HG02938 (cell line): ENCODE results near the gene RABGAP1.

Experiments
- ATAC-seq: cut with Tn5 transposase; IDR thresholded peaks from one replicate; pipeline ENCODE4 v1.9.1; 2021; ENCODE audit warnings: mild to moderate bottlenecking, moderate library complexity; ENCODE audit not compliant: unreplicated experiment

The RABGAP1 gene

DNA sequence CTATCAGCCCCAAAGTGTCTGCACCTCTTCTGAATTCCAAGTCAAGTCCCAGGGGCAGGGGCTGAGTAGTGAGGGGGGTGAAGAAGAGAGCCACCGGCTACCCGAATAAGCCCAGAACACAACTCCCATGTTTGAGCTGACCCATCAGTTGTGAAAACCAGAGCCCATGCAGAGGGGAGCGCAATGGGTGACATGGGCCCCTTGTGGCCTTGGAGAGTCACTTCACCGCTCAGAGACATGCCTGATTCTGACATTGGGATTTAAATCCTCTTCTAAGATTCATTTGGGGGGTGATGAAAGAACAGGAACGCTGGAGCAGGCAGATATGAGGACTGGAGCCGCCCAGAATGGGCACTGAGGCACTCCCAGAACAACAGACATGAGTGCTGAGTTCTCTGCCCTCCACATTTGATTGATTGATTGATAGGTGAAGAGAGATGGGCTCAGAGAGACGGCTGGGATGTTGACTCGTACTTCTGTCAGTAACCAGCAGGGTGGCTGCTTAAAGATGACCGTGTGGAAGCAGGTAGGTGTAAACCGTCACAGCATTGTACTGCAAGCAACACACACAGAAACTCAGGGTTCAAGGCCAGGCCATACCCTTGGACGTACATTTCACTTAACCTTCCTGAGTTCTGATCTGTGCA, 166.9 kb downstream of the RABGAP1 start:
- ATAC-seq: no peak

DNA sequence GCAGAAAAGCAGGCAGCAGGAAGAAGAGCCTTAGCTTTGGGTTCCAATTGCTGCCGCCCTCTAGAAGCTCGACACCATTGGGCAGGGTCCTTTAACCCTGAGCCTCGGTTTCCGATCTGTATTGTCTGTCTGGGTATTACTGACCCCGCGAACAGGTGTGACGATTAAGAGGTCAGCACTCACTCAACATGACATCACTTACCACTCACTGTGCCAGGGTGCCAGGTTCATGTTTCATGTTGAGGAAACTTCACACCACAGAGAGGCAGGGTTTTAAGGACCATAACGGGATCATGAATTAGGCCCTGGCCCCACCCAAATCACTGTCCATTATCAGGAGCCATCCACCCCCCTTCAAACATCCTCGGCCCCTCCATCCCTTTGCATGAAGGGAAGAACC, 168.2 kb downstream of the RABGAP1 start:
- no peak for ATAC-seq

DNA sequence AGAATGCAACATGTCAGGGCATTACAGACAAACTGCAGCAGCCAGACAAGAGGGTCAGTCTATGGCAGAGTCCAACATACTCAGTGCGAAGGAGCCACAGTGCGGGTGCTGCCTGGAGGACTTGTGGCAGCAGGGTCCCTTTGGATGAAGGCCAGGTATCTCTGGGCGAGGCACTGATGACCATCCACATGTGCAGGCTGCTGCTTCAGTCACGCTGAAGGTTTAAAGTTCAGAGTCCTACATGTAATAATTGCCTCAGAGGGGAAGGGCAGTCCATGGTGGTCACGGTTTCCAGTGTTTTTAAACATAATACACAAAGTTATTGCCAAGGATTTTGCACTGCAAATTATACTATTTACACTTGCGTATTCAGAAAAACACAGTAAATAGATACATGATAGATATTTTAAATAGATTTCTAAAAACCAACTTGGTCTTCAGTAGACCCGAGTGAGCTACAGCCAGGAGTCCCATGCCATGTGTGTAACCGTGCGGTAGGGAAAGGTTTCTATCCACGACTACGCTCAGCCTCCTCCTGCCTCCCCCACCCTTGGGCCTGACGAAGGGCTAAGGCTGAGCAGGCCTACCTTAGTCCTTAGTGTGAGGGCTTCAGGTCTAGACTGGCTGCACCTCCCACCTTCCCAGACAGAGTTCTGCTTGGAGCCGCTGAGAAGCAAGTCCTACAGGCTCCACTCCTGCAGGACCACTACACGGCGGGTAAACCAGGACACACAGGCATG, 168.9 kb downstream of the RABGAP1 start:
- ATAC-seq: no peak

DNA sequence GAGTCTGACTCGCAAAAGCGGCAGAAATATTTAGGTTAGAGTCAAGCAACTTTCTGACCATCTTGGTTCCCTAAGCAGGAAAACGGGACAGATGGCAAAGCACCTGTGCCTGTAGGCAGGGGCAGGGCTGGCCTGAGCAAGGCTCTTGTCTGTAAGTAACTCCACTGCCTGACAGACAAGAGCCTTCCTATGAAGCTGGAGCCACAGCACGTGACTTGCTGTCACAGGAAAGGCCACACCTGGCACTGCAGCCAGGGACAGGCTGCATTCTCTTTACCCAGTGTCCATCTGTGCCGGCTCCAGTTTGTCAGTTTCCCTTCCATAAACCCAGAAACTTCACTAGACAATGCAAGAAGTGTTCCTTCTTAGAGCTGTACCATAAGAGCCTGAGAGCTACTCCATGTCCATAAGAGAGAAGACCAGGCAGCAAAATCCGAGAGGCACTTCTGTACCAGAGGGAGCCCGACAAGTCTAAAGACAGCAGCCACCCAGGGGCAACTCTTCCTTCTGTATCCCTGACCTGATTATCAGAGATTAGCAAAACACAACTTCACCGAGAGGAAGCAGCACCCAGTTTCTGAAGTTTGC, 170.7 kb downstream of the RABGAP1 start:
- ATAC-seq: no peak

DNA sequence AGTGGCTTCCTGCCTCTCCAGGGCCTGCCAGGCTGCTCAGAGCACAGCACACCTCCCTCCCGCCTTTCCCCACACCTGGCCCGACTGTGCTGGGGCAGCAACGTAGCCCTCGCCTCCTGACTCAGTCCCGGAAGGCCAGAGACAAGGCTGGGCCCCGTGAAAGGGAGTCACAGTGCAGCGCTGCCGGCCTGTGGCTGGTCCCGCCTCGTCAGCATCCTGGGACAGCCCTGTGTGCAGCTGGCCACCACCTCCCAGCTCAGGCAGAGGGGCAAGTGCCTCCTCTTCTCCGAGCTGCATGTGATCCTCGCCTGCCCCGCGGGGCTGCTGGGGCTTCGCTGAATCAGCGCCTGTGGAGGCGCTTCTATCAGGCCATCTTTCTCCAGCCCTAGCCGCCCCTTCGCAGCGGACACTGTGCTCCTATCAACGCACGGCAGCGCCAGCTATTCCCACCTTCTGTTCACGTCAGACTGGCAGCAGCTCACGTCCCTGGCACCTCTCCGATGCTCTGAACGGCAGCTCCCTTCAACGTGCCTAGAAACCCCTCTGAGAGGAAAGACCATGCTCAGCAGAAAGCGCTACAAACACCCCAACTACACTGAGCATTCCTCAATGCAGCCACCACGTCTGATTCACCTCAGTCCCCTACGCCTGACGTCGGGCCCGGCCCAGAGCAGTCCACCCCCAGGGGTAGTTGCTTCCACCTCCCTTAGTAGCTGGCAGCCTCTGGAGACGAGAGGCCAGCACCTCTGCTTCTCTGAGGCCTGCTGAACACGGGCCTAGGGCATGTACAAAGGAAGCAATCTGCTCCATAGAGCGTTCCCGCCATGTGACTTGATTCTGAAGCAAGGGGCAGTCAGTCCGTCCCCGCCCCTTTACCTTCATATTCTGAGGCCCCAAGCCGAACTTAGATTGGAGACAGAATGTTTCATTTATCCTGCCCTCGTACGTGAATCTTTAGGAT, 171.5 kb downstream of the RABGAP1 start:
- ATAC-seq: no peak

DNA sequence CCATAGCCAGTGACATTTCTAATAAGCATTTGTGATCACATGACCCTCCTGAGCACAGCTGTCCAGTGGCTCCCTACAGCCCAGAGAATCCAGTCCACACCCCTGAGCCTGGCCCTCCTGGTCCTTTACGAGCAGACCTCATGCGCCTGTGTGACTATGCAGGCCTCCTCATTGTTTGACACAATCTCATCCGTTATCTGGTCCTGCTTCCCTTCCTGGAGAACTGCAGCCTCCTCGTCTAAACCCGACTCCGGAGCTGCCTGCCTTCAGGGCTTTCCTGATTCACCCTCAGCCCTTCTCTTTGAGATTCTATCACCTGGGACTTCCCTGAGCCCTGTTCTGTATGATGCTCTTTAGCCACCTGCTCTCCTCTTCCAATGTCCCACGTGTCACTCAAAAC, 172.4 kb downstream of the RABGAP1 start:
- ATAC-seq: no peak

DNA sequence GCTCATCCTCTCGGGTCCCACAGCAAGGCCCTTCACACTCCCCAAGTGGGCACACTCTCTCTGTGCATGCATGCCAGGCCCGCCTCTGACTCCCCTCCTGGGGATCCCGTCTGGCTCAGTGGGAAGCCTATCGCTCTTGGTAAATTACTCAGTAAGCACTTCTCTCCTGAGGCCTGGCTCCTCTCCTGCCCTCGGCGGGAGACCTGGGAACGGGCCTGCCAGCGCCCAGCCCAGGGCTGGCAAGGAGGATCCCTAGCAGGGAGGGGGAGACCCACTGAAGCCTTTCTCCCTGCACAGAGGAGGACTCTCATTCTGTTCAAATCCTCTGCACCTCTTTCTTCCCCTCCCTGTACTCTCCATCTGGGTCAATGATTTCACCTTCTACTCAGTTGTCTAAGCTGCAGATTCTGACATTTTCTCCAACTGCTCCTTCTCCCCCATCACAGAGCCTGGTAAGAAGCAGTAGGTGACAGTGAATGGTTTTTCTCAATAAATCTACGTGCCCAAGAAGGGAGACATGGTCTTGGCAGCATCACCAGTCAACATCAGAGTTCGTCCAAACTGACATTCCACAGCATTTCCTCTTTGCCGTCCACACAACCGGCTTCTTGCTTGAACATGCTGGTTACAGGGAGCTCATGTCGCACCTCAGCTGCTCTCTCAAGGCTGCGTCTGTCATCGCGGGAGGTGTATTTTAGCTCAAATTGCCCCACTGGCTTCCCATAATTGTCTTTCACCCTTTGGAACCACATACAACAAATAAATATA, 174.5 kb downstream of the RABGAP1 start:
- no peak for ATAC-seq

DNA sequence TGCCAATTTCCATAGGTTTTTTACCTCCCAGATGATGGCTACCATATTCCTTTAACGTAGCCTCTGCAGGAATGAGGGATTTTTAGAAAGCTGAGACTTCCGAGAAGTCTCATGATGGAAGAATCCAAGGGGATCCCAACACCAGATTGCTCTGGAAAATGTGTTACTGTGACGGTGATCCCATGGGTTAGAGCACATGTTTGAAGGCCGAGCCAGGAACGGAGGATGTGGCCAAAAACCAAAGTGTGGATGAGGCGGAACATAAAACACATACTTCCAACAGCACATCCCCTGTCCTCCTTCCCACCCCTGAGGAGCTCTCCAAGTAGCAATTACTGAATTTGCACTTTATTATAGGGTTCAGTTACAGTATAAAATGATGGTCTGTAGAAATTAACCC, 175.2 kb downstream of the RABGAP1 start:
- ATAC-seq: no peak

DNA sequence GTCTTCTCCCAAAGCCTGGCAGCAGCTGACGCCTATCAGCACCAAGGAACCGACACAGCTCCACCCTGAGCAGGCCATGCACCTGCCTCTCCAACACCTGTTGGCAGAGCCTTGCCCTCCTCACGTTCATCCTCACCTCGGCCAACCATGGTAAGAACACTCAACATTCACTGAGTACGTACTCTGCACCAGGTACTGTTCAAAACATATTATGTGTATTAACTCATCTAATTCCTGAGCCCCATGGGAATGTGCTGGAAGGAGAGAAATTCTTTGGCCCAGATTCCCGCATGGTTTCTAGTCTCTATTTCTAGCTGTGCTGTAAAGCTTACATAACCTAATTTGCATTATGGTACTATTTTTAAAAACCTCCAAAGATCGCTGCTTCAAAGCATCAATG, 178.7 kb downstream of the RABGAP1 start:
- ATAC-seq: no peak

DNA sequence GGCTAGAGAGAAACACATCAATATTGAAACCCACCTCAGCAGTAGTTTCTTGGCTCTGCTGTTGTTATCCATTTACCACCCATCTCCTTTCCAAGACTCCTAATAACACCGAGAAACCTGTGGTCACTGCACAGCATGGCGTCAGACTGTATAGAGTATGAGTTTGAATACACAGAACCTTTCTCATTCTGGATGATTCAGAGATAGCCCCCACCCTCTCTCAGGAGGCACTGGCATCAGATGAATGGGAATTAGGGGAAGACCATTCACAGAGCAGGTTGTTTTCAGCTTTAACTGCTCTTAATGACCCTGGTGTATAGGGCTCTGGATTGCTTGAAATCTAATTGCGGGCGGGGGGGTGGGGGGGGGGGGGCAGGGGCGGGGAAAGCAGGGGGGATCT, 179.3 kb downstream of the RABGAP1 start:
- no peak for ATAC-seq

DNA sequence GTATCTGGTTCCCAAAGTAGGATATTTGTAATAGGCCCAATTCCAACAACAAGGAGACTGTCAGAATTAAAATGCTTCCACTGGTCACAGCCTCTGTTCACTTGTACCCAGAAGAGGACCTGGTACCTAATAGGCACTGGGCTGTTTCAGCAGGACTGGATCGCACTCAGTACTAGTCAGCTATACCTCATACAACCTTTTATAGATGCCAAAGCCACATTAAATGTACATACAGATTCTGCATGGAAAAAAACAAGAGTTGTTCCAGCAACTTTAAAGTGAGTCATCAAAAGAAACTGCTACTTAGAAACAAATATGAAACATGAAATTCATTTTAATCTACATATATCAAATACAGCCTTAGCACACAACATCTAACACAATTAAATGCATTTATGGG, 180.1 kb downstream of the RABGAP1 start:
- no peak for ATAC-seq

DNA sequence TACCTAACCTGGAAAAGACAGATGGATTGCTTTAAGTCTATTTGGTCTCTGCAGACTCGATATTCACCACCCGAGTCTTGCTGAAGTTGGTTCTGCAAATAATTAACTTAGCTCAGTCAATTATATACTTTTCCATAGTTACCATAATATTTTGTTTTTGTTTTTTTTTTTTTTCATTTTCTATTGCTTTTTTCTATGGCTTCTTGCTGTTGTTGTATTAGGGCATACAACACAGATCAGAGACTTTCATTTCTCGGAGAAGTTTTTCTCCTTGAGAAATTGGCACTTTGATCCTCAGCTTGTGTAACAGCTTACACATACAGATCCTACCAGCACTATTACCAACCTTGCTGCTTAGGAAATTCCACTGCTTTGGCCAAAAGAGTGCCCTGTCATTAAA, 180.6 kb downstream of the RABGAP1 start:
- no peak for ATAC-seq

DNA sequence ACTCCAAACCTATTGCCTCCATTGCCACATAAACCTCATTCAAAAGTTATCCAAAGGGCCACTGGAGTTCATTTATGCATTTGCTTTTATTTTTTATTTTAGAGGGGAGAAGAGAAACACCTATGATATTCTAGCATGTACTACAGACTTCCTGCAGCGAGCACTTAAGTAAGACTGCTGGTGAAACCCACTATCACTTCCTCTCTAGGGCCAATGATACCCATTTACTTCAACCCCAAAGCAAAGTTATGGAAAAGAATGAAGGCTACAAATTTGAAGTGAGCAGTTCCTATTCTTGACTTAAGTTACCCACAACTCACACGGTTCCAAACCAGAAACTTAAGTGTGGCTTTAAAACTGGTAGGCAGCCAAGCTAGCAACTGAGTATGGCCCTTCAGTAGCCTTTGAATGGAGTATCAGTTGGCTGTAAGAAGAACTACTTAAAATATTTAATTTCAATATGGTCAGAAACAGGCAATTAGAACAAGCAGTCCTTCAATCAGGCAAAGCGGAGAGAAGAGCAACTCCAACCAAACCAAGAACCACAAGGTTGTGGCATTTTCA, 186.8 kb downstream of the RABGAP1 start:
- no peak for ATAC-seq

DNA sequence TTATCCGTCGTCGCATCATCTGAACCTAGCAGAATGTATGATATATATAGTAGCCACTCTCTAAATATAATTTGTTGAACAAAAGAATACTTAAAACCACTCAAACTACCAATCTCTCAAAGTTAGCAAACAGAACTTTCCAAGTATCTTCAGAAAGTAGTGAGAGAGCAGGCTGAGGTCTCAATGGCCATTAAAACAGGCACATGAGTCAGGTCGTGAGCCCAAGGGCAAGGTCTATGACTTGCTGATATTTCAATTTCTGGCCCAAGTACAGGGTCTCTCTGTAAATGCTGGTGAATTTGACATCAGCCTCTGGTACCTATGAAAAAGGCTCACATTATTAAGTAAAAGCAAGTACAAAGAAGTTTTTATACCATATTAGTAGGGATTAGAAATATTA, 187.8 kb downstream of the RABGAP1 start:
- ATAC-seq: no peak

DNA sequence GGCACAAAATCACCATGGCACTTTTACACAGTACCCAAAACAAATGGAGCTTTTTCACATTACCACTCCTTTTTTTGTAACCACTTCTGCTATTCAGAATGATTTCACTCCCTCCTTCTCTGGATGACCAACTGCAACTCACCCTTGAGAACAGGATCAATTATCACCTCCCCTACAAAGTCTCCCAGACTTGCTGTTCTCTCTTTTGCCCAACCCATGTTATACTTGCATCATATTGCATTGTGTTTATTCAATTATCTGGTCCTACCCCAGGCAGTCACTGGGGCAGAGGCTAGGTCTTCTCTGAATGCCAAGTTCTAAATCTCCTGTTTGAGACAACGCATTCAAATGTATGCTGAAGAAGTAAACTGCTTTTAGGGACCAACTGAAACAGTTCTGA, 188.6 kb downstream of the RABGAP1 start:
- no peak for ATAC-seq

DNA sequence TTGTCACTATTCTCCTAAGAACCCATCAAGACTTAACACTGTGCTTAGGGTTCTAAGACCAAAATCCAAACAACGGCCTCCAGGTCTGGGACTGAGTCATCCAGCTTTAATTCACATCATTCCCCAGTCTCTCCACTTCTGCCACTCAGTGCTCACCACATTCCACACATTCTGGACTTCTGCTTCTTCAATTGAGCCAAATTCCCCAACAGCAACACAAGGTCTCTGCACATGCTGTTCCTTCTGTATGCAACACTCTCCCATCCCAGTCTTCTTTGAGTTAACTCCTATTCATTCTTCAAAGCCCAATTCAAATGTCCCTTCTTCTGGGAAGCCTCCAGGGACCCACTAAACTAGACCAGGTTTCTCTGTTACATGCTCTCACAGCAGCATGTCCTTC, 190.4 kb downstream of the RABGAP1 start:
- no peak for ATAC-seq

DNA sequence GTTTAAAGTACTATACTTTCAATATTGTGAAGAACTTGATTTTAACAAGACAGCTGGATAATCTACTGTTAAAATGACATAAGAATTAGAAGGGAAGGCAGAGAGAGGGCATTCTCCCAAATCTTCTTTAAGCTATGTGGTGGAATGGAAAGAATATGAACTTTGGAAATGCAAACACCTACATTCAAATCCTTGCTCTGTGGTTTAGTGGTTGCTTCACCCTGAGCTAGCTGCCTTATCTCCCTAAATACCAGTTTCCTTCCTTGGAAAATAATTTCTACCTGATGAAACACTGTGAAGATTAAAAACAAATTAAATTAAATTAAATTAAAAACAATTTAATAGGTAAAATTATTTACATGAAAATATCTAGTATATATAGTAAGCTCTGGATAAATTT, 191.2 kb downstream of the RABGAP1 start:
- ATAC-seq: no peak

DNA sequence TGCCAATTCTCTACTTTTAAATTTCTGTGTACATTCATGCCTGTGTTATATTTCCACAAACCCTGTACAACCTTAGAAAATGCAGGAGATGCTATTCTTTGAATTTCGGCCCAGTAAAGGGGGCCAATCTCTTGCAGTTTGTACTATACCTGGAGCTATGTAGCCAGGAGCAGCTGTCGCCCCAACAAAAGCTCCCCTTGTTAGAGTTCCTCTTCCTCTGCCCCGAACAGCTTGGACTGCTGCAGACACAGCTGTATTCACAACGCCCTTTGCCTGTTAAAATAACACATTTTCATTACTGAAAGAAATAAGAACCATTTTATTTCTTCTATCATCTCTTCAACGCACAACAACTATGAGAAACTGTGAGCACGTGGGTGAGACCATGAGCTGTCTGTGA, 191.9 kb downstream of the RABGAP1 start:
- ATAC-seq: no peak

DNA sequence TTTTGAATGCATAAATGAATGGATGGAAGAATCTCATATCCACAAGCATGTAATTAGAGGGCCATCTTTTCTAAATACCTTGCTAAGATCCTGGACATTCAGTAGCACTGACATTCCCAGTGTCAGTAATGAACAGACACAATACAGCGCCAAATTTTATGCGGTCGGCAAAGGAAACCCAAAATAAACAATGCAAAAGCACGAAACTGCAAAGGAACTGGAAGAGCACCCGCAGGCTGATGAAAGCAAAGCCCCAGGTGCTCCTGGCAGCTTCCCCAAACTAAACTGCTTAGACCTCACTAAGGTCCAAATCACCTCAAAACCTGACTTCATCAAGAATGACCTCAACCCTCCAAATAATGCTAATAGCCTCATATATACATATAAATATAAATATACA, 194.6 kb downstream of the RABGAP1 start:
- no peak for ATAC-seq

DNA sequence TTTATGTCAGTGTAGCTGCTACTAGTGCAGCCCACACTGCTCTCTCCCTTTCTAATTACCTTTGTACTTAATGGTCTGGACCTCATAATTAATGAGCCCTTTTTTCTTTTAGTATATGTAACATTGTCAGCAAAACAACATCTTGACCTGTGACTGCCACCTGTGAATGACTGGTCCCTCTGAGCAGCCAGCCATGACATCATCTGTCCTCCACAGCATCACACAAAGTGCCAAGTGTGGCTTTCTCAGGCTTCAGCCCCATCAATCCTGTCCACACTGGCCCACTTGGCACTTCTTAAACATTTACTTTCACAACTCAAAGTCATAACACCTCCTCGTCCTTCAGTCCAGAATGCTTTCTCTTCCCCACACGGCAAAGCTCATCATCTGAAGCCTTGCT, 197.3 kb downstream of the RABGAP1 start:
- ATAC-seq: no peak
